MCF 10A (cell line): Measurements from ENCODE around the gene SPATS2L. TPM values are rescaled to one million over a fixed set of nuclear protein-coding genes. Genes with fewer than 3 reads are reported as not detected.

Experiments used
- BruUV-seq: library from RNA; stranded (reverse); fragments of 400-500 nt; replicated peaks from 2 replicates; lab custom pipeline; 2021; lab: Mats Ljungman, UMichigan
- CTCF ChIA-PET: fragments of 300-600 bp; sonication (Branson Sonifier 250); formaldehyde crosslinking; extraction: SDS; loops from one replicate; lab custom pipeline; 2021; ENCODE audit warnings: antibody characterized with exemption, inconsistent platforms; lab: Yijun Ruan, JAX
- POLR2A ChIA-PET: fragments of 300-600, 350-650 bp; sonication (Branson Sonifier 250); formaldehyde crosslinking; extraction: SDS; loops from one replicate; lab custom pipeline; 2020; ENCODE audit warnings: antibody characterized with exemption, inconsistent platforms; lab: Yijun Ruan, JAX
- DNase-seq: peaks from one replicate; pipeline ENCODE4 v3.0.0-alpha.2; 2018; ENCODE audit not compliant: unreplicated experiment
- H3K27ac Mint-ChIP-seq: one replicate; pipeline ENCODE4 v1.8.0; 2022; ENCODE audit warnings: mild to moderate bottlenecking, low read depth, mixed read lengths; ENCODE audit not compliant: unreplicated experiment
- H3K27me3 Mint-ChIP-seq: one replicate; pipeline ENCODE4 v1.8.0; 2022; ENCODE audit warnings: mixed read lengths; ENCODE audit not compliant: insufficient read depth, unreplicated experiment
- H3K36me3 Mint-ChIP-seq: one replicate; pipeline ENCODE4 v1.8.0; 2022; ENCODE audit warnings: mild to moderate bottlenecking, moderate library complexity, mixed read lengths; ENCODE audit not compliant: insufficient read depth, unreplicated experiment
- H3K4me1 Mint-ChIP-seq: one replicate; pipeline ENCODE4 v1.8.0; 2022; ENCODE audit warnings: mixed read lengths; ENCODE audit not compliant: insufficient read depth, unreplicated experiment
- H3K4me3 Mint-ChIP-seq: one replicate; pipeline ENCODE4 v1.8.0; 2022; ENCODE audit warnings: mild to moderate bottlenecking, moderate library complexity, mixed read lengths; ENCODE audit not compliant: unreplicated experiment
- H3K9me3 Mint-ChIP-seq: one replicate; pipeline ENCODE4 v1.8.0; 2022; ENCODE audit warnings: mixed read lengths; ENCODE audit not compliant: unreplicated experiment
- intact Hi-C: fragments of 100-400 bp; cut with micrococcal nuclease; formaldehyde crosslinking; loops from 2 replicates; pipeline ENCODE4 v1.14.1; 2022
- total RNA-seq: library from RNA; stranded (reverse); gene quantifications from 2 replicates; pipeline ENCODE4 v1.2.3, GENCODE V29; 2022
- TF ChIP-seq, protein P1 (sequence below): fragments of 200-600 bp; IDR thresholded peaks from one replicate; pipeline ENCODE4 v1.8.0; 2022; ENCODE audit warnings: antibody characterized with exemption, mild to moderate bottlenecking; ENCODE audit not compliant: unreplicated experiment

SPATS2L gene
- total RNA-seq, 1 experiment from 2014 or later = 68.3 TPM

DNA sequence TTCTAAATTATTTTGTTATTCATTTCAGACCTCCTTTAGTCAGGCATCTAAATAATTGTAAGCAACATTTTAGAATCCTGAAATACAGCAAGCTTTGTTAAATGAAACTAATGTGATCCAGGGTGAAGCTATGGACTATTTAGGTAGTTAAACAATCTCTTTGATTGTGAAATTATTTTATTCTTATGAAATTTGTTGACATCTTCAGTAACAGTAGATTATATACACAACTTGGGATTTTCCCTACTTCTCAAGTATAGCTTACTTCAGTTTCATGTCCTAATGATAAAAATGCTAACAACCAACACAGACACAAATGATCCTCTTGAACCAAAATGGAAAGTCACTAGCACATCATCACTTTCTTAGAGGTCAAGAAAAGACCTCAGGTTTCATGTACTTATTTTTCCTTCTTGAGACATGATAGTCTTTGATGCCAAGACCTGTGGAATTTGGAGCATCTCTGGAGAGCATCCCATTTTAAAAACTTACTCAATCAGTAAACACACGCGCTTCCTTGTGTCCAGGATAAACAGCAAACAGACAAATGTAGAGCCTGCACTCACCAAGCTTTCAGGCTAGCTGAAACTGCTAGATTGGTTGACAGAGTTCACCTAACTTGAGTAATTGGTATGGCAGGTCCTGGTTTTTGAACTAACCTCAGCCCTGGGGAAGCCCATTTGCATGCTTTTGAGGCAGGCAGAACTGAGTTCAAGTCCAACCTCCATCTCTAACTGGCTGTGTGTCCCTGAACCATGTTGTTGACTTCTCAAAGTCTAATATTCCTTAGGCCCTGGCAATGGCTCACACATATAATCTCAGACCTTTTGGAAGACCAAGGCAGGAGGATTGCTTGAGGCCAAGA, 155.6 kb downstream of the SPATS2L start:
- Mint-ChIP-seq H3K36me3 (peaks cover 21% of the 10 kb centered on the region), H3K4me3 (no peak overlapping the region), H3K9me3 (no peaks in the 10 kb centered on the region), H3K4me1 (no peaks in the 10 kb centered on the region), H3K27ac (no peak overlapping the region), H3K27me3 (no peaks in the 10 kb centered on the region)
- TF ChIP-seq, protein P1, sequence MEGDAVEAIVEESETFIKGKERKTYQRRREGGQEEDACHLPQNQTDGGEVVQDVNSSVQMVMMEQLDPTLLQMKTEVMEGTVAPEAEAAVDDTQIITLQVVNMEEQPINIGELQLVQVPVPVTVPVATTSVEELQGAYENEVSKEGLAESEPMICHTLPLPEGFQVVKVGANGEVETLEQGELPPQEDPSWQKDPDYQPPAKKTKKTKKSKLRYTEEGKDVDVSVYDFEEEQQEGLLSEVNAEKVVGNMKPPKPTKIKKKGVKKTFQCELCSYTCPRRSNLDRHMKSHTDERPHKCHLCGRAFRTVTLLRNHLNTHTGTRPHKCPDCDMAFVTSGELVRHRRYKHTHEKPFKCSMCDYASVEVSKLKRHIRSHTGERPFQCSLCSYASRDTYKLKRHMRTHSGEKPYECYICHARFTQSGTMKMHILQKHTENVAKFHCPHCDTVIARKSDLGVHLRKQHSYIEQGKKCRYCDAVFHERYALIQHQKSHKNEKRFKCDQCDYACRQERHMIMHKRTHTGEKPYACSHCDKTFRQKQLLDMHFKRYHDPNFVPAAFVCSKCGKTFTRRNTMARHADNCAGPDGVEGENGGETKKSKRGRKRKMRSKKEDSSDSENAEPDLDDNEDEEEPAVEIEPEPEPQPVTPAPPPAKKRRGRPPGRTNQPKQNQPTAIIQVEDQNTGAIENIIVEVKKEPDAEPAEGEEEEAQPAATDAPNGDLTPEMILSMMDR = no peak
- POLR2A ChIA-PET = no interaction called here
- no peak for DNase-seq
- intact Hi-C loops = no loop called here
- CTCF ChIA-PET = interaction anchor here (0.7 to 1.3 kb wide), 2 partner anchors 9 to 239 kb away, joined by 3 to 10 read pairs; no protein-coding TSS in a partner anchor
- no TSS peak for BruUV-seq

DNA sequence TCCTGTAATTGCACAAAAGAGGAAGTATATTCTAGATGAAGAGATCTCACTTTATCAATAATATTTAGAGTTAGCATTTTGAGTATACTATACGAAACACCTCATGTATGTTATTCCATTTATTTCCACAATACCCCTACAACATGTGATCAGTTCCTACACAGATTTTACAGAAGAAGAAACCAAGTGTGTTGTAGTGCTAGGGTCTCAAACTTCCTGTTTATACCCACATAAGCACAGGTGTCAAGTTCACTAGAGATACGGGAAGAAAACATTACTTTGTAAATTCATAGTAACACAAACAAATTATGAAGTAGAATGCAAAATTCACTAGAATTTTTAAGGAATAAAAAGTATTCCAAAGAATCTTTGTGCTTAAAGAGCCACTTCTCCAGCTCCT, 157.0 kb downstream of the SPATS2L start:
- no peak overlapping the region for H3K4me3 Mint-ChIP-seq
- intact Hi-C loops = no loop called here
- no peaks in the 10 kb centered on the region for H3K9me3 Mint-ChIP-seq
- no peak for DNase-seq
- TF ChIP-seq, protein P1 = no peak
- ChIA-PET CTCF (interaction anchor here (0.6 to 0.9 kb wide), 2 partner anchors 483 to 499 kb away, joined by 3 to 4 read pairs; no protein-coding TSS in a partner anchor), POLR2A (no interaction called here)
- H3K27ac Mint-ChIP-seq = no peak overlapping the region
- H3K36me3 Mint-ChIP-seq = peaks cover 31% of the 10 kb centered on the region
- no peaks in the 10 kb centered on the region for H3K4me1 Mint-ChIP-seq
- no peaks in the 10 kb centered on the region for H3K27me3 Mint-ChIP-seq
- BruUV-seq = no TSS peak

DNA sequence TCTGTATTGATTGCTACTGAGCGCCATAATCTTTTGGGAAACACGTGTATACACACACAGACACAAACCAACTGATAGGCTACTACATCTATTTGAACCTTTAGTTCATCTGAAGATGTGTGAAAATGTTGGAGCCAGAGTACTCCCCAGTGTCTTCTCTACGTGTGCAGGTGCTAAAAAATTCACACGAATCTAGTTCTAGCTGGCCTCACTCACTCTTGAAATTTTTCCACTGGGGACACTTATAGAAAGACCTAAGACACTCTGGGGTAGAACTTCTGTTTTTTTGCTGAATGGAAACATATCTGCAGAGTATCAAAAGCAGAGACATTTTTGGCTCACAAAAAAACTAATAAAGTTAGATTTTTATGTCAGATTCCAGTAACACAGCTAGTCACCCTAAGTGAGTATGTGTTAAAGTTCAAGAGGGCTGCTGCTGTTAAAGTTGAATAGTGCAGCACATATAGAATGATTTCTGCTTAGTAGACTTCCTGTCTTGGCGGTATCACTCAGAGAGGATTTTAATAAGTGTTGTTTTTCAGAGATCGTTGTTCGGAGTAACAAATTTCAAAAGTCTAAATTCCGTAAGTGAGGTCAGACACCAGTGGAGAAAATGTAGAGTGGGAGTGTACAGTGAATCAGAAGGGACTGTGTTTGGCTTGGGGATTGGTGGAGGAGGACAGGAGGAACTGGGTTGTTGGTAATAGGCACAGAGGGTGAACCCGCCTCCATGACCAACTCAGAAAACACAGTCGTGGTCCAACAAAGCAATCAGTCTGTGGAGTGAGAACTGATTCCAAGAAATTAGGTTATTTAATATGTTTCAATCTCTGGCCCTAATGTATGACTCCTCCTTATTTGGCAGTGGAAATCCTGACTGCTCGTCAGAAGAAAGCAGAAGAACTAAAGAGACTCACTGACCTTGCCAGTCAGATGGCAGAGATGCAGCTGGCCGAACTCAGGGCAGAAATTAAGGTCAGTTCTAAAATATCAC, 160.2 kb downstream of the SPATS2L start:
- H3K9me3 Mint-ChIP-seq = no peaks in the 10 kb centered on the region
- H3K4me3 Mint-ChIP-seq = no peak overlapping the region
- intact Hi-C loops = no loop called here
- no TSS peak for BruUV-seq
- peaks cover 45% of the 10 kb centered on the region for H3K36me3 Mint-ChIP-seq
- DNase-seq = no peak
- ChIA-PET POLR2A (interaction anchor here (0.6 kb wide), 1 partner anchor 15 kb away, joined by 4 read pairs; no protein-coding TSS in a partner anchor), CTCF (interaction anchor here (0.5 to 4.0 kb wide), 6 partner anchors 9 to 717 kb away, joined by 3 to 21 read pairs (median 5); no protein-coding TSS in a partner anchor)
- no peak overlapping the region for H3K27ac Mint-ChIP-seq
- TF ChIP-seq, protein P1 = no peak
- no peaks in the 10 kb centered on the region for H3K4me1 Mint-ChIP-seq
- no peaks in the 10 kb centered on the region for H3K27me3 Mint-ChIP-seq
